Raji (cell line): ENCODE results near the gene BARX1.

Experiments
- POLR2A ChIP-seq: IDR thresholded peaks from 2 replicates; pipeline ENCODE4 v1.6.1; 2011; ENCODE audit warnings: low read depth, low read length, control low read depth; ENCODE audit not compliant: insufficient read depth

BARX1 gene

DNA sequence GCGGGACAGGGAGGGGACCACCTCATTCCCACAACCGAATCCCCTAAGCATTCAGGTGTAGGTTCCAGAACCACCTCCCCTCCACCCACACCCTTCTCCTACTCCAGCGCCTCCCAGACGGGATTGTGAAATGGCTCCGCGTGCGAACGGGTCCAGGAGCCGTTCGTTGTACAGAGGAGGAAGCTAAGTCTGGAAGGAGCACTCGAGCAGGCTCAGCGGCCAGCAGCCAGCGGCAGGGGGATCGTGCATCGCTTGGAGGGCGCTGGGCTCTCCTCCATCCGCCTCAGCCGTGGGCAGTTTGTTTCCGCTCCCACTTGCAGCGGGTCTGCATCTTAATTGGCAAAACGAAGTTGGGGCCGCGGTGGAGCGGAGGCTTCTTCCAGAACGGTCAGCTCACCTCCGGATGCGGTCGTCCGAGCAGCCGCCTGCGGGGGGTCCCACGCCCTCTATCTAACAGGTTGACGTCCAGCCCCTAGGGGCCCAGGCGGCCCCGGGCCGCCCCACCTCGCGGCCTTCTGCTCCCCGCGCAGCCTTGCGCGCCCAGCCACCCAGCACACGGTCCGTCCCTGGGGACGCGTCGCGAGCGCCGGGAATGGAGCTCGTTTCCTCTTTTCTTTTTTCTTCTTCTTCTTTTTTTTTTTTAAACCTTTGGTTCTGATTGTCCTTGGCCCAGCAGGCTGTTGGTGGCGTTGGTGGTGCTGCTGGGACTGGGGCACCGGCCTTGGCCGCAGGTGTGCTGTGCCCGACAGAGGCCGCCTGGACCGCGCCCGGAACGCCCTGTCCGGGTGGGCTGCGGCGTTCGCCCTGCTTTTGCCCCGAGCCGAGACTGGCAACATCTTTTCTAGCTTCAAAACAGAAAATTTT lies 3.9 kb upstream of the BARX1 start:
- no peak for TF ChIP-seq POLR2A

DNA sequence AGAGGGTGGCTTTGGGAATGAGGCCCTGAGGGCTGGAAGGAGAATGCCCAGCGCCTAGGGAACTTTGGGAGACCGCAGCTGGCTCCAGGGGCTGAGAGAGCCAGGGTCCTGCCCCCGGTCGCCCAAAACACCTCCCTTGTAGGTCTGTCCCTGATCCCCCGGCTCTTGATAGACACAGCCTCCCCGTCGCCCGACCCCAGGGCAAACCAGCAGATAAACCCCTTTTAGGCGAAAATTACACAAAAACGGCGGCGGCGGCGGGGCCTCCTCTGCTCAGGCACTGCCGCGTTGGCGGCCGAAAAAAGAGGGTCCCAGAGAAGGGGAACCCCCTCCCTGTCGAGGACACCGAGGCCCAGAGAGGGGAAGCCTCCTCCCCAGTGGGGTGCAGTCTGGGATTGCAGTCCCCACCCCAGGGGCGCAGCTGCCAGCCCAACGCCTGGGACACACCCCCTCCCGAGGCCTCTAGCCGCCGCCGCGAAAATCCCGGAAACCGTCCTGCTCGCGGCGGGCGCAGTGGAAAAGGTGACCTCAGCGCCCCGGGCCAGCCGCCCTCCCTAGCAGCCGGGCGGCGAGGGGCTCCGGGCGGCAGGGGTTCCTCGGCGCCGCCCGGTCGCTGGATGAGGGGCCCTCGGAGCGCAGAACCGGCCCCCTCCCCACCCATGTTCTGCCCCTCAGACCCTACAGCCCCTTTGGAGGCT lies 3.1 kb upstream of the BARX1 start:
- TF ChIP-seq POLR2A = no peak

DNA sequence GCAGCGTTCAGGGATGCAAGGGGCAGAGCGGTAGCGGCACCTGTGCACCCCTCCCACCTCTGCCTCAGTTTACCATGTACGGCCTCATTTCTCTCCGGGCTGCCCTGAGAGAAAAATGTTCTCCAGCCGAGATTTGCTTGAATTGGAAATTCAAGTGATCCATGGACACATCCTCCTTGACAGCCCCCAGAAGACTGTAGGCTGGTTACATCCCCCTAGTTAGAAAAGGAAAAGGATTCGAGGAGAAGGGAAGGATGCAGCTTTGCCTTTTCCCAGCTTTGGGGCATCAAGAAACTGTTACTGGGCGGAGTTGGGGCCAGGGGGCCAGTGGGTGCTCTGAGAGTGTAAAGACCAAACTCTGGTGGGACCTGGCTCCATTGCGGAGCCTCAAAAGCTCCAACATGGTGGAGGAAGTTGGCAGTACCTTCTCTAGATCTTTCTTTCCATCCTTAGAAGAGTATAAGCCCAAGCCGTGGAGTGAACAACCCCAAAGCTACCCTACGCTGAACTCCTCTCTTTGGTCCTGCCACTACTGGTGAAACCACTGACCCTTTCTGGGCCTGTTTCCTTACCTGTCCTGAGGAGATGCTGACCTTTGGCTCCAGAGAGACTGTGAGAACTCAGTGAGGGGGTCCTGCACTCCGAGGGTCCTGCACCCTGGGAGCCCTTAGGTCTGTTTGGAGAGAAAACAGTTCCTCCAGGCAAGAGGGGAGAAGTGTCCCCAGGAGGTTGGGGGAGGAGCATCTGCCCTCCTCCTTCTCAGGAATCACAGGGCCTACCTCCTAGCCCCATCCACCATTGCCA lies 1.0 kb upstream of the BARX1 start:
- TF ChIP-seq POLR2A = no peak

DNA sequence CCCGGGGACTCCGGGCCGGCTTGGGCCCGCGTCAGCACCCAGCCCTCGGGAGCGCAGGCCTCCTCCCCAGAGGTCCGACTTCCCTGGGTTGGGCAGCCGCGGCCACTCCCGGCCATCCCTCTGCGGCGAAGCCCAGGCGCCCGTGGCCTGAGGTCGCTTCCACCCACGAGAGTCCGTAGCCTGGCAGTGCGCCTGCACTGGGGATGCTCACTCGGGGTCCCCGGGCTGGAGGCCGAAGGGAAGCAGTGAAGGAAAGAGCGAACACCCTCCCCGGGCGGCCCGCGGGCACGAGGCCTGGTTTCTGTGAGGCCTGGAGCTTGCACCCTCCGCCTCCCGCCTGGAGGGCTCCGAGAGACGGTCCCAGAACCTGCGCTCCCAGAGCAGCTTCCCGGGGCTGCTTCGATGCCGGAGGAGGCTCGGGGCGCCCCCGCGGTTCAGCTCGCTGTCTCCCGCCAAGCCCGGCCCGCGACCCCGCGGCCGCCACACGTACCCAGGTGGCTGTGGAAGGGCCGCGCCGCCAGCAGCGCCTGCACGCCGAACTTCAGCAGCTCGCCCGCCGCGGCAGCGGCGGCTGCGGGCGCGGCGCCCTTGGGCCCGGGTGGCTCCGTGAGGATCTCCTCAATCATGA lies 607 bp downstream of the BARX1 start:
- TF ChIP-seq POLR2A = no peak

DNA sequence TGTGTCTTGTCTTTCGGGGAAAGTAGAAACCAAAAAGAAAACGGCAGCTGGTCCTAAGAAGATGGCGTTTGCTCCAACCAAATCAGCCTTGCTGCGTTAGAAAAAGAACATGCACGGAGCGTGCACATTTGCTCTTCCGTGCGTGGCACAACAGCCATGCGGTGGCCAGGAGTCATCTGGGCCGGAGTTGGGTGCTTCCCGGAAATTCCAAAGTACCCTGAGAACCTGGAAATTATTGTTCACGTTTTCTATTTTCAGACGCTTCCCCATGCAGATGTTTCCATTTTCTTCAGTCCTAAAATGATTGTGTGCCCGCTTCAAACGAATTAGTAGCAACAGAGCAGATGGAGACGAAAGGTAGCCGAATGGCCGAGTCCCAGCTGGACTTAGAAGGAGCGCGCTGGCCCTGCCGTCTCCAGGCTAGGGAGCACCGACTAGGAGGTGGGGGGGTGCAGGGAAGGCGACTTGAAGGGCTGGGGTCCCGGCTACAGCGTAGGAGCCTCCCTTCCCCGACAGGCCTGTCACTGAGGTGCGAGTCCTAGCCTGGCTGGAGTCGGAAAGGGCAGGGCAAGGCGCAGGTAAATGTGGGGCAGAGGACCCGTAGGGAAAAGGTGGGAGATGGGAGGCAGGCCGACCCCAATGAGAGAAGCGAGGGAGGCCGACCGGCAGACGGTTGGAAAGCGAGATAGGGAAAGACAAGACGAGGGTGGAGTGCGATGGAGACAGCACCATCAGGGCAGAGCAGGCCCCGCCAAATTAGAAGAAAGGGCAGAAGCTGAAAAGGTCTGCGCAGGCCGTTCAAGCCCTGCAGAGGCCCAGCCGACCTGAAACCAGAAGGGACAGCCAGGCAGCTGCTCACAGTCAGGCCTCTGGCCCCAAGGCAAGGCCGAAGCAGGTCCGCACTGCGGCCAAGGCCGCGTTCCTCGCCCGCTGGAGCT lies 1.4 kb downstream of the BARX1 start:
- no peak for TF ChIP-seq POLR2A

DNA sequence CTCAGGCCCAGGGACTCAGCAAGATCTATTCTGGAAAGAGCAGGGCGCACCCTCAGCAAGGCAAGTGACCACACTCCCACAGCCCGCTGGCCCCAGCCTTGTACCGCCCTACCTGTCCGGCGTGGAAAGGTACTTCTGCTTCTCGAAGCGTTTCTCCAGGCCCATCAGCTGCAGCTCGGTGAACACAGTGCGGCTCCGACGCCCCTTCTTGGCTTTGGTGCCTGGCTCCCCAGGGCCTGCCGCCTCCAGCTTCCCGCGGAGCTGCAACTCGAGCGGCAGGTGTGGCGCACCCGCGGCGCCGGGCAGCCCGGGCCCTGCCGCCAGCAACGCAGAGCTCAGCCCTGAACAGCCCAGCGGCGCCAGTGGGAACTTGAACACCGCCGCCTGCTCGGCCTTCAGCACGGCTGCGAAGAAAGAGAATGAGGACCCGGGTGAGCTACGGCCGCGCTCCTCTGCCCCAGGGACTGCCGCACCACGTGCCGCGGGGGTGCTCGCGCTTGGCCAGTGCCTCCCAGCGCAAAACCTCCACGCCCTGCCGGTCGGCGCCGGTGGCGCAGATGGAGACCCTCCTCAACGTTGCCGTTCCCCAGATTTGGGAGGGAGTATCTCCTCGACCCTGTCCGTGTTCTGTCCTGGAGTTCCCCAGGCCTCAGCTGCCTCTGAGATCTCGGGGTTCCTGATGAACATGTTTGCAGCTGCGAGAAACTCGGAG lies 2.2 kb downstream of the BARX1 start:
- no peak for TF ChIP-seq POLR2A

DNA sequence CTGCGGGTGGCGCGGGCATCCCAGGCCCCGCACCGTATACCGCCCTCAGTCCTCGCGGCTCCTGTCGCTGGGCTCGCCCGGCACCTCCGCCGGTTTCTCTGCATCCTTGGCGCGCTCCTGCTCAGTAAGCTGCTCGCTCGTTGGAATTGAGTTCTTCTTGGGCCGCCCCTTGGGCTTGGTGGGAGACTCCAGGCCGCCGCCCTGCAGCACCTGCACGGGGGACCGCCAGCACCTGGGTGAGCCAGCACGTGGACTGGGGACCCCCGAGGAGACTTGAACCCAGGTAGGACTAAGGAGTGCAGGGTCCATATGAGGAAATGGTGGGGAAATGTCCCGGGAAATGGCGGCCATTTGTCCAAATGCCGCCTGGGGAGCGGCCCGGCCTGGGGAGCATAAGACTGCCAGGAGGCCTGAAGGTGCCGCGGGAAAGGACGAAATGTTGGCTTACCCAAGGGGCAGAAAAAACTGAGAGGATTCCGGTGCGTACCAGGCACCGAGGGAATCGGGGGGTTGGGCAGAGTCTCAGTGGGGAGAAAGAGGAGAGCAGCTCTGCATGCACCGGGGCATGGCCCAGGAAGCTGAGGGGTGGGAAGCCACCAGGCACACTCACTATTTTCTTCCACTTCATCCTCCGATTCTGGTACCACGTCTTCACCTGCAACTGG lies 2.9 kb downstream of the BARX1 start:
- no peak for TF ChIP-seq POLR2A

DNA sequence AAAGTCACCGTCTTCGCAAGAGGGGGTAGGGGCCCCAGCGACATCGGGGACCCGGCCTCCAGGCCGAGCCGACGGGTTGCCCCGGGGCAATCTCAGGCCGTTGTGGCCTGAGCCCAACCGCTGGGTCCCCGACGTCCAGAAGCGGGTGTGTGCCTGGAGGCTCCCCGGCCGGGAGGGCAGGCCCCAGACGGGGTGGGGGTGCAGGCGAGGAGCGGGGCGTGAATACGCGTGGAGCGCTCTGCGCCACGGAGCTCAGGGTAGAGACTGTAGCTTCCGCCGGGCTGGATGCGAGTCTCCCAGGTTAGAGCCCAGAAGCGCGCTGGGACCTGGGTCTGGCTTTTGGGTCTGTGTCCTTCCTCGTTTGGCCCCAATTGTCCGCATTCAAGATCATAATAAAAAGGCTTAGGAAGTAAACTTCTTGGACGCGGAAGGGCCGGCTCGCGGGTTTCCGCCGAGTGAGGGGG lies 3.5 kb downstream of the BARX1 start:
- TF ChIP-seq POLR2A = no peak

DNA sequence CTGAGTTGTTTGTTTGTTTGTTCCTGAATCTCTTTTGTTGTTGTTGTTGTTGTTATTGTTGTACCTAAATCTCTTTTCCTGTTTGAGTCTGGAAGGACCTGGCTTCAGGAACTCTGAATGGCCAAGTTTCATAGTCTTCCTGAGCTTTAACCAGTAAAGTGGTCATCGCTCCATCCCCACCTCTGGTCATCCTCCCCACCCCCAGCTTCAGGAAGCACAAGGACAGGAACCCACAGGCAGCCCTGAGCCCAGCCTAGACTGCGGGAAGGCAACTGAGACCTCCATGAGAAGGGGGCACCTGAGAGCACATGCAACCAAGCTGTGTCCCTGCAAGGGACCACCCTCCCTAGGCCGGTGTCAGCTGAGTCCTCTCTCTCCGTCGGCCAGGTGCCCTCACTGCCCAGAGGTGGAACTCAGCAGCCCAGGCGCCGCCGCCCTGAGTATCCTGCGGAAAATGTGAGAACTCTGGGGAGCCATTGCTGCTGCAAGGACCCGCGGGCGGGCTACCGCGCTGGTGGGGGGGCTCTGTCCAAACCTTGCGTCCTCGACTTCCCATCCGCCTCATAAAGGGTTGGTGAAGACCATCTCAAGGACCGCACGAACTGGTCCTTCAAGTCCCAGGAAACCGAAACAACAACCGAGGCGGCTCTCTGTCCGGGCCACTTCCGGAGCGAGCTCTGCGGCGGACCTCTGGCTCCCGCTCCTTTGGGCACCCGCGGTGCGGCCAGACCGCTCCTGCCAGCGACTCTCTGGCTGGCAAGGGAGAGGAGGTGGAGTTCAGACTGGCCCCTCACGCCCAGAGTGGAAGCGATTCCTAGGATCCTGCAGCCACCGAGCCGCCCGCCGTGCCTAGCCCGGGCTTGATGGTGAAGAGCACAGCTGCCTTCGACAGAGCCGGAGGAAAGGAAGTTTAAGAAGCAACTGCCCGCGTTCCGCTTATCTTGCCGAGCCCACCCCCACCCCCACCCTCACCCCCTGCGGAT lies 4.2 kb downstream of the BARX1 start:
- no peak for TF ChIP-seq POLR2A

DNA sequence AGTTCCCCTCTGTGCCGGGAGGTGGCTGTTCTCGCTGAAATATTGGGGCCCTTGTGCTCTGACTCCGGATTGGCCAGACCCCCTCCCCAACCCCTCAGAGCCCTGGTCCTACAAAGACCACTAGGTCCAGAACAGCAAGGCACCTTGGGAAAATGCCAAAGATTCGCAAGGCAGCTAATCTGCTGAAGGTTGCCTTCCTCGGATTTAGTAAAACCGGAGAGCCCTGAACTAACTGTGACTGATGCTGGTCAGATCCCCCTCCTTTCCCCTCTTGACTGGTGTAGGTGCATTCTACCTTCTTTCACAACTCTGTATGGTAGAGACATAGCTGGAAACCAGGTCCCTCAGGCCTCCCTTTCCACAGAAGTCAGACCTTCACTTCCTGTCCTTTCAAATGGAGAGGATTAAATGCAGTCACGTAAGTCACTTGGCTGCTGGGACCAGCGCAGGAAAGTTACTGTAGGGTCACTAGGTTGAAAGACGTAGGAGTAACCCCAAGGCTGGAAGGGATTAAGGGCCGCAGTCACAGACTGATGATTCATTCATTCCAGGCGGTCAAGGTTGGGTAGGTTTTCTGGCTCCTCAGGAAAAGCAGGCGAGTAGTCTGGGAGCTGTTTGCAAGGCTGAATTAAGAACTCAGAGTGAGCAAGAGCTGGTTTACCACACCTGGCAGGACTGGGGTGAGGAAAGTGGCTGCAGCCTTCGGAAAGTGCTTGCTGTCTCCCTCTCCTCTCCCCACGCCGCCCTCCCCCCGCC lies 5.3 kb downstream of the BARX1 start:
- TF ChIP-seq POLR2A = no peak

DNA sequence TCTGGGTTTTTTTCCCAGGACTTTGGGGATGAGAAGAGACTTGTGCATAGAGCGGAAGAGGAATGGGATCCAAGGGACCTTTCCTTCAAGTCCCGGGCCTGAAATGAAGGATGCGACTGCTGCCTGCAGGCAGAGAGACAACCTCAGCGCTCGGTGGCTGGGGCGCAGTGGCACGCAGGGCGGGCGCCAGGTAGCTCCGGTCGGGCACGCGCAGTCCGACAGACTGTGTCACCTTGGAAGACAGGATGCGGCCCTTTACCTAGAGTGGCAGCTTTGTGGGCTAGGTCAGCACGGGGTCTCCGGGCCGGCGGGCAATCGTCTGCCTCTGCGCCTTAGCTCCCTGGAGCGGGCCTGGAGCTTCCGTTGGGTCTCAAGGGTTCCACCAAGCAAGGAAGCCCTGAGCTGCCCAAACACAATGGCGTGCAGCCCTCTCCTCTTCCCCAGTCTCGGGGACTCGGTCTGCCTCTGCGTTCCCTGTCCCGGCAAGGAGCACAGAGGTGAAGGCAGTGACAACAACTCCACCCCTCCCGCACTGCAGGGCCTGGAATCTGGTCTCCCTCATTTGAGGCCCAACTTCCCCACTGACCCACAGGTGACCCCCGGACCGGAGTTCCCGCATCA lies 6.0 kb downstream of the BARX1 start:
- TF ChIP-seq POLR2A = no peak
